Measurements from ENCODE around the gene BCO2. TPM values are rescaled to one million over a fixed set of nuclear protein-coding genes. Genes with fewer than 3 reads are reported as not detected.

BCO2 gene
- total and polyA plus RNA-seq, 2 experiments from 2014 or later: 0.63 to 1.1 TPM

- H3K4me2 ChIP-seq: no peak overlapping the region
- no peaks in the 10 kb centered on the region for H3K9me2 ChIP-seq (ENCODE audit: insufficient read depth)
- Mint-ChIP-seq H3K4me3 (no peak overlapping the region), H3K27ac (no peak overlapping the region), H3K4me1 (no peaks in the 10 kb centered on the region), H3K27me3 (ENCODE audit: insufficient read depth, low read depth, poor library complexity) (peaks cover 2% of the 10 kb centered on the region), H3K36me3 (ENCODE audit: low read depth) (no peaks in the 10 kb centered on the region), H3K9me3 (no peaks in the 10 kb centered on the region)
- ATAC-seq: no peak
- H3K79me2 ChIP-seq (replicated peaks; ENCODE audit: insufficient read depth): no peaks in the 10 kb centered on the region
- no peaks in the 10 kb centered on the region for H3K4me1 ChIP-seq (ENCODE audit: insufficient read depth)
- no peaks in the 10 kb centered on the region for H3F3A ChIP-seq (replicated peaks; ENCODE audit: low read depth)
- H3K27me3 ChIP-seq (ENCODE audit: insufficient read depth): no peaks in the 10 kb centered on the region
- TF ChIP-seq ZNF462 (CRISPR knock-in tag; IDR thresholded peaks at IDR 0.05) (no peak), STAT1 (IDR thresholded peaks at IDR 0.05; ENCODE audit: unreplicated experiment) (no peak), REST (IDR thresholded peaks at IDR 0.05; ENCODE audit: unreplicated experiment) (no peak), ZNF114 (CRISPR knock-in tag; IDR thresholded peaks at IDR 0.05) (no peak), NANOG (IDR thresholded peaks at IDR 0.05; ENCODE audit: borderline replicate concordance) (no peak), EZH2phosphoT487 (IDR thresholded peaks at IDR 0.05; ENCODE audit: unreplicated experiment) (no peak), POLR2AphosphoS5 (IDR thresholded peaks at IDR 0.05; ENCODE audit: low read depth) (no peak), ETS1 (IDR thresholded peaks at IDR 0.05) (no peak), ZNF331 (CRISPR knock-in tag; IDR thresholded peaks at IDR 0.05; ENCODE audit: low read depth) (no peak), CTCF (conservative IDR thresholded peaks at IDR 0.05; ENCODE audit: low read depth in 2 of 2) (no peak), JUNB (IDR thresholded peaks at IDR 0.05; ENCODE audit: unreplicated experiment) (no peak), CREB1 (CRISPR knock-in tag; IDR thresholded peaks at IDR 0.05; ENCODE audit: low read depth) (no peak), EZH2 (IDR thresholded peaks at IDR 0.05; ENCODE audit: low read depth, unreplicated experiment) (no peak)
- no peaks in the 10 kb centered on the region for H4K20me1 ChIP-seq (replicated peaks; ENCODE audit: insufficient read depth)
- H3K27ac ChIP-seq (ENCODE audit: low read depth): no peak overlapping the region
- no peak overlapping the region for H2AFZ ChIP-seq
- DNase-seq (ENCODE audit: low spot score): no peak
- H3K36me3 ChIP-seq (ENCODE audit: insufficient read depth): no peaks in the 10 kb centered on the region
- H3K4me3 ChIP-seq: no peak overlapping the region
Observed at GRCh38 chr11:112150517-112150916, 24.8 kb upstream of the BCO2 start.

All from GM23338 (cell line).